Liver (tissue), 9 donors: ENCODE data around the gene GLI3. TPM values are rescaled to one million over a fixed set of nuclear protein-coding genes. Genes with fewer than 3 reads are reported as not detected.

ENCODE experiments used
- DNase-seq: peaks from one replicate; pipeline ENCODE4 v3.0.0-alpha.2; 2017; ENCODE audit warnings: low spot score
- H3K27ac ChIP-seq, 2 donors: one replicate each; pipeline ENCODE4 v1.7.0; 2013; ENCODE audit warnings: inconsistent platforms in 2 of 2, low read length in 2 of 2, control low read depth in 1 of 2, low read depth in 1 of 2, mild to moderate bottlenecking in 1 of 2
- H3K27me3 ChIP-seq, 4 donors: one replicate each; pipeline versions ENCODE4 v1.6.1 to v1.7.0; 2013; ENCODE audit warnings: low read length in 3 of 4, inconsistent platforms in 1 of 4, mild to moderate bottlenecking in 1 of 4, moderate library complexity in 1 of 4; ENCODE audit not compliant: control insufficient read depth in 4 of 4, insufficient read depth in 4 of 4
- H3K36me3 ChIP-seq, 4 donors: one replicate each; pipeline versions ENCODE4 v1.6.1 to v1.7.0; 2013; ENCODE audit warnings: low read length in 3 of 4, mild to moderate bottlenecking in 3 of 4, low read depth in 1 of 4, moderate library complexity in 1 of 4; ENCODE audit not compliant: control insufficient read depth in 4 of 4, insufficient read depth in 3 of 4
- H3K4me1 ChIP-seq, 4 donors: one replicate each; pipeline versions ENCODE4 v1.6.1 to v1.7.0; 2013; ENCODE audit warnings: low read length in 3 of 4, mild to moderate bottlenecking in 3 of 4, moderate library complexity in 1 of 4; ENCODE audit not compliant: control insufficient read depth in 4 of 4, insufficient read depth in 4 of 4
- H3K4me3 ChIP-seq, 3 donors: one replicate each; pipeline versions ENCODE4 v1.6.1 to v1.7.0; 2013; ENCODE audit warnings: low read length in 3 of 3, control low read depth in 1 of 3, low read depth in 1 of 3, mild to moderate bottlenecking in 1 of 3
- H3K9ac ChIP-seq, 2 donors: one replicate each; pipeline ENCODE4 v1.7.0; 2013; ENCODE audit warnings: low read length in 2 of 2, mild to moderate bottlenecking in 2 of 2, moderate library complexity in 2 of 2, control low read depth in 1 of 2, low read depth in 1 of 2
- H3K9me3 ChIP-seq, 4 donors: one replicate each; pipeline versions ENCODE4 v1.6.1 to v1.7.0; 2013; ENCODE audit warnings: low read length in 3 of 4; ENCODE audit not compliant: control insufficient read depth in 4 of 4
- EGR1 ChIP-seq, 2 donors: IDR thresholded peaks; 2 replicates each; pipeline ENCODE4 v1.6.1; 2016 to 2018; ENCODE audit warnings: antibody characterized with exemption in 2 of 2, low read depth in 2 of 2
- FOXA1 ChIP-seq: IDR thresholded peaks from 2 replicates; pipeline ENCODE4 v1.6.1; 2016; ENCODE audit warnings: antibody characterized with exemption
- GABPA ChIP-seq, 2 donors: IDR thresholded peaks in 1 of 2; conservative IDR thresholded peaks in 1 of 2; 2 replicates each; pipeline ENCODE4 v1.6.1; 2016; ENCODE audit warnings: antibody characterized with exemption in 2 of 2, mild to moderate bottlenecking in 1 of 2, moderate library complexity in 1 of 2
- HNF4A ChIP-seq, 2 donors: conservative IDR thresholded peaks; 2 replicates each; pipeline ENCODE4 v1.6.1; 2016; ENCODE audit warnings: antibody characterized with exemption in 2 of 2, mild to moderate bottlenecking in 2 of 2
- HNF4G ChIP-seq: IDR thresholded peaks from 2 replicates; pipeline ENCODE4 v1.6.1; 2016; ENCODE audit warnings: antibody characterized with exemption
- MAX ChIP-seq: IDR thresholded peaks from 2 replicates; pipeline ENCODE4 v1.6.1; 2016; ENCODE audit warnings: antibody characterized with exemption
- NR2F2 ChIP-seq: IDR thresholded peaks from 2 replicates; pipeline ENCODE4 v1.6.1; 2016; ENCODE audit warnings: antibody characterized with exemption
- RAD21 ChIP-seq, 2 donors: IDR thresholded peaks; 2 replicates each; pipeline ENCODE4 v1.6.1; 2016; ENCODE audit warnings: antibody characterized with exemption in 2 of 2, mild to moderate bottlenecking in 2 of 2
- RXRA ChIP-seq, 2 donors: IDR thresholded peaks; 2 replicates each; pipeline ENCODE4 v1.6.1; 2017 to 2018; ENCODE audit warnings: antibody characterized with exemption in 2 of 2, mild to moderate bottlenecking in 1 of 2
- SP1 ChIP-seq: IDR thresholded peaks from 2 replicates; pipeline ENCODE4 v1.6.1; 2018; ENCODE audit warnings: antibody characterized with exemption, mild to moderate bottlenecking
- TAF1 ChIP-seq: conservative IDR thresholded peaks from 2 replicates; pipeline ENCODE4 v1.6.1; 2016; ENCODE audit warnings: antibody characterized with exemption, mild to moderate bottlenecking
- YY1 ChIP-seq: IDR thresholded peaks from 2 replicates; pipeline ENCODE4 v1.6.1; 2016; ENCODE audit warnings: antibody characterized with exemption, mild to moderate bottlenecking
- WGBS: extraction: QIAGEN DNeasy Blood & Tissue Kit; methylation state at CpG from one replicate; pipeline ENCODE4 v1.1.7; 2013; 5-methylcytosine and 5-hydroxymethylcytosine counted together
- polyA plus RNA-seq, 2 donors: library from polyadenylated mRNA; stranded (reverse) in 1 of 2; unstranded in 1 of 2; fragments of 200-250 nt in 1 of 2; fragments of >200 nt in 1 of 2; fragmentation: Nextera tagmentation in 1 of 2; extraction: Ambion mirVana in 1 of 2; gene quantifications; one replicate each; pipeline versions ENCODE4 v1.2.1 to v1.2.3, GENCODE V29; 2013 to 2015
- total RNA-seq, 2 donors: library from RNA; depleted of rRNA; stranded (reverse); fragments of >200 nt; gene quantifications; one replicate each; pipeline ENCODE4 v1.2.3, GENCODE V29; 2014
- TF ChIP-seq, protein P1 (sequence below): fragments of 150-350 bp; IDR thresholded peaks from 2 replicates; pipeline ENCODE4 v1.5.1; 2017; ENCODE audit warnings: improper control_type of control experiment, low read depth, low read length; ENCODE audit not compliant: missing input control
- TF ChIP-seq, protein P2 (sequence below): IDR thresholded peaks from 2 replicates; pipeline ENCODE4 v1.6.1; 2016; ENCODE audit warnings: antibody characterized with exemption
- donor health status: healthy.
- donor health status: healthy.
- donor health status: healthy.
- donor health status: healthy.
- donor health status: healthy.

The GLI3 gene
- total and polyA plus RNA-seq, 4 donors = 0.09 to 0.42 (median 0.26) TPM

DNA sequence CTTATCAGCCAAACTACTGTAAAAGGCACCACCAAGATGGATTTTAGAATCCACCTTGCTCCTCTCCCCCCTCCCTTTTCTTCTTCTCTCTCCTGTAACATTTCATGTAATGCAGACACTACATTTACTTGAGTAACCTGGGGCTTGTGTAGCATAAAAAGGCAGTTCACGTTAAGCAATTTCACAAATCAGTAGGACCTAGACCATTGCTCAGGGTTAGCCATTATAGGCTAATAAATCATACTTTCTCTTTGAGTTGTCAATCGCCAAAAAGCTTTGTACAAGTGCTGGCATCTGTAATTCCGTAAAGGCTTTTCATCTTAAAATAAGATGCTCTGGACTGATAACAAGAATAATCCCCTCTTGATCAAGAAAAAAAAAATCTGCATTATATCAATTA, 224.7 kb downstream of the GLI3 start:
- Histone ChIP-seq H3K4me3 (no peak overlapping the region), H3K4me1 (no peaks in the 10 kb centered on the region), H3K36me3 (no peaks in the 10 kb centered on the region), H3K27me3 (no peaks in the 10 kb centered on the region), H3K9ac (no peak overlapping the region), H3K27ac (no peak overlapping the region), H3K9me3 (peaks cover 4 to 10% (median 6%) of the 10 kb centered on the region in 4 donors)
- TF ChIP-seq, protein P1, sequence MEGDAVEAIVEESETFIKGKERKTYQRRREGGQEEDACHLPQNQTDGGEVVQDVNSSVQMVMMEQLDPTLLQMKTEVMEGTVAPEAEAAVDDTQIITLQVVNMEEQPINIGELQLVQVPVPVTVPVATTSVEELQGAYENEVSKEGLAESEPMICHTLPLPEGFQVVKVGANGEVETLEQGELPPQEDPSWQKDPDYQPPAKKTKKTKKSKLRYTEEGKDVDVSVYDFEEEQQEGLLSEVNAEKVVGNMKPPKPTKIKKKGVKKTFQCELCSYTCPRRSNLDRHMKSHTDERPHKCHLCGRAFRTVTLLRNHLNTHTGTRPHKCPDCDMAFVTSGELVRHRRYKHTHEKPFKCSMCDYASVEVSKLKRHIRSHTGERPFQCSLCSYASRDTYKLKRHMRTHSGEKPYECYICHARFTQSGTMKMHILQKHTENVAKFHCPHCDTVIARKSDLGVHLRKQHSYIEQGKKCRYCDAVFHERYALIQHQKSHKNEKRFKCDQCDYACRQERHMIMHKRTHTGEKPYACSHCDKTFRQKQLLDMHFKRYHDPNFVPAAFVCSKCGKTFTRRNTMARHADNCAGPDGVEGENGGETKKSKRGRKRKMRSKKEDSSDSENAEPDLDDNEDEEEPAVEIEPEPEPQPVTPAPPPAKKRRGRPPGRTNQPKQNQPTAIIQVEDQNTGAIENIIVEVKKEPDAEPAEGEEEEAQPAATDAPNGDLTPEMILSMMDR = no peak
- TF ChIP-seq RXRA (IDR thresholded peaks at IDR 0.05) = no peak
- 84% methylated on average over 3 of the region's 3 CpGs for WGBS
- no peak for DNase-seq

DNA sequence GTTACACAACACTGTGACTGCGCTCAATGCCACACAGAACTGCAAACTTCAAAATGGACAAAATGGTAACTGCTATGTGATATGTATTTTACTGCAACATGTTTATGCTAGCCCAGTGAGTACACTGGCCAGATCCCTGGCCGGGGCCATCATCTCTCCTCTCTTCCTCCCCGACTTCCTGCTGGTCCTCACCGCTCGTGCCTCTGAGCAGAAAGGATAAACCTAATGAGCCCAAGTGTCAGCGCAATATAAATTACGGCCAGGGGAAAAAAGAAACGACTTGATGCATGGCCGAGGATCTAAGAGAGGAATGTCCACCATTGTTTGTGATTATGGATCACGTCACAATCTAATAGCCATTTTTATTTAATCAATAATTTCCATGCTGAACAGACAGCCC, 225.2 kb downstream of the GLI3 start:
- no peak overlapping the region for H3K4me3 ChIP-seq
- H3K9me3 ChIP-seq = peaks cover 4 to 10% (median 6%) of the 10 kb centered on the region in 4 donors
- DNase-seq = no peak
- no peak overlapping the region for H3K9ac ChIP-seq
- no peaks in the 10 kb centered on the region for H3K27me3 ChIP-seq
- H3K4me1 ChIP-seq = no peaks in the 10 kb centered on the region
- 76% methylated on average over 10 of the region's 10 CpGs for WGBS
- TF ChIP-seq, protein P2, sequence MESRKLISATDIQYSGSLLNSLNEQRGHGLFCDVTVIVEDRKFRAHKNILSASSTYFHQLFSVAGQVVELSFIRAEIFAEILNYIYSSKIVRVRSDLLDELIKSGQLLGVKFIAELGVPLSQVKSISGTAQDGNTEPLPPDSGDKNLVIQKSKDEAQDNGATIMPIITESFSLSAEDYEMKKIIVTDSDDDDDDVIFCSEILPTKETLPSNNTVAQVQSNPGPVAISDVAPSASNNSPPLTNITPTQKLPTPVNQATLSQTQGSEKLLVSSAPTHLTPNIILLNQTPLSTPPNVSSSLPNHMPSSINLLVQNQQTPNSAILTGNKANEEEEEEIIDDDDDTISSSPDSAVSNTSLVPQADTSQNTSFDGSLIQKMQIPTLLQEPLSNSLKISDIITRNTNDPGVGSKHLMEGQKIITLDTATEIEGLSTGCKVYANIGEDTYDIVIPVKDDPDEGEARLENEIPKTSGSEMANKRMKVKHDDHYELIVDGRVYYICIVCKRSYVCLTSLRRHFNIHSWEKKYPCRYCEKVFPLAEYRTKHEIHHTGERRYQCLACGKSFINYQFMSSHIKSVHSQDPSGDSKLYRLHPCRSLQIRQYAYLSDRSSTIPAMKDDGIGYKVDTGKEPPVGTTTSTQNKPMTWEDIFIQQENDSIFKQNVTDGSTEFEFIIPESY = no peak
- TF ChIP-seq EGR1 (IDR thresholded peaks at IDR 0.05; ENCODE audit: low read depth in 2 of 2) (no peak), HNF4G (no peak)
- H3K27ac ChIP-seq = no peak overlapping the region
- H3K36me3 ChIP-seq = no peaks in the 10 kb centered on the region

GRCh38 chr7:42010751-42011150, 226.3 kb downstream of the GLI3 start:
- no peak for DNase-seq
- Histone ChIP-seq H3K9ac (no peak overlapping the region), H3K27me3 (peaks cover 0 to 2% (median 0%) of the 10 kb centered on the region in 4 donors), H3K36me3 (no peaks in the 10 kb centered on the region), H3K27ac (no peak overlapping the region), H3K4me1 (no peaks in the 10 kb centered on the region), H3K4me3 (no peak overlapping the region), H3K9me3 (peaks cover 4 to 10% (median 6%) of the 10 kb centered on the region in 4 donors)
- no peak for TF ChIP-seq HNF4G
- TF ChIP-seq RXRA (IDR thresholded peaks at IDR 0.05) = no peak
- TF ChIP-seq RAD21 (IDR thresholded peaks at IDR 0.05) = no peak
- no peak for TF ChIP-seq YY1
- TF ChIP-seq FOXA1 = no peak
- TF ChIP-seq SP1 = no peak
- TF ChIP-seq, protein P2 = no peak
- TF ChIP-seq, protein P1 = no peak
- no peak for TF ChIP-seq GABPA (IDR thresholded peaks at IDR 0.05 in 1 of 2, conservative IDR thresholded peaks at IDR 0.05 in 1 of 2)
- TF ChIP-seq HNF4A (conservative IDR thresholded peaks at IDR 0.05) = no peak
- no peak for TF ChIP-seq MAX
- no peak for TF ChIP-seq TAF1
- no peak for TF ChIP-seq NR2F2
